ENCODE data around the gene BTN2A1.

DNA sequence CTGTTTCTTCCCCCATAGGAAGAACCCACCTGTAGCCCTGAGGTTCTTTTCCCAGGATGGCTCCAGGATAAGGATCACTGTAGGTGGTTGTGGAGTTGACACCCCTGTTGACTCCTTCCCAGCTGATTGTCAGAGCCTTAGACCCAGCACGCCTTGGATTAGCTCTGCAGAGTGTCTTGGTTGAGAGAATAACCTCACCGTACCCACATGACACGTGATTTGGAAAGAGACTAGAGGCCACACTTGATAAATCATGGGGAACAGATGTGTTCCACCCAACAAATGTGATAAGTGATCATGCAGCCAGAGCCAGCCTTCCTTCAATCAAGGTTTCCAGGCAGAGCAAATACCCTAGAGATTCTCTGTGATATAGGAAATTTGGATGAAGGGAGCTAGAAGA lies 43.5 kb upstream of the BTN2A1 start:
- TF ChIP-seq, protein P1, sequence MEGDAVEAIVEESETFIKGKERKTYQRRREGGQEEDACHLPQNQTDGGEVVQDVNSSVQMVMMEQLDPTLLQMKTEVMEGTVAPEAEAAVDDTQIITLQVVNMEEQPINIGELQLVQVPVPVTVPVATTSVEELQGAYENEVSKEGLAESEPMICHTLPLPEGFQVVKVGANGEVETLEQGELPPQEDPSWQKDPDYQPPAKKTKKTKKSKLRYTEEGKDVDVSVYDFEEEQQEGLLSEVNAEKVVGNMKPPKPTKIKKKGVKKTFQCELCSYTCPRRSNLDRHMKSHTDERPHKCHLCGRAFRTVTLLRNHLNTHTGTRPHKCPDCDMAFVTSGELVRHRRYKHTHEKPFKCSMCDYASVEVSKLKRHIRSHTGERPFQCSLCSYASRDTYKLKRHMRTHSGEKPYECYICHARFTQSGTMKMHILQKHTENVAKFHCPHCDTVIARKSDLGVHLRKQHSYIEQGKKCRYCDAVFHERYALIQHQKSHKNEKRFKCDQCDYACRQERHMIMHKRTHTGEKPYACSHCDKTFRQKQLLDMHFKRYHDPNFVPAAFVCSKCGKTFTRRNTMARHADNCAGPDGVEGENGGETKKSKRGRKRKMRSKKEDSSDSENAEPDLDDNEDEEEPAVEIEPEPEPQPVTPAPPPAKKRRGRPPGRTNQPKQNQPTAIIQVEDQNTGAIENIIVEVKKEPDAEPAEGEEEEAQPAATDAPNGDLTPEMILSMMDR (IDR thresholded peaks at IDR 0.05; ENCODE audit: low read depth, low read length) = no peak
- TF ChIP-seq EZH2phosphoT487 (IDR thresholded peaks at IDR 0.05; ENCODE audit: low read depth) = no peak
